ENCODE results near the gene SPIRE2. TPM values are rescaled to one million over a fixed set of nuclear protein-coding genes. Genes with fewer than 3 reads are reported as not detected.
A peak's percentile ranks its signal among the peaks of the same experiment; 100 is the strongest.

SPIRE2 gene
- total and polyA plus RNA-seq, 9 donors = 0.95 to 28.7 (median 2.9) TPM

- TF ChIP-seq EP300 (IDR thresholded peaks at IDR 0.05) (no peak), POLR2A (IDR thresholded peaks at IDR 0.05) (no peak), CTCF (IDR thresholded peaks at IDR 0.05) (no peak)
- WGBS, 3 donors = 43 to 75% (median 53%) methylated on average over 9 of the region's 9 CpGs
- H3K27ac ChIP-seq = no peak overlapping the region
- H3K4me3 ChIP-seq = no peak overlapping the region
- H3K36me3 ChIP-seq = no peaks in the 10 kb centered on the region
- no peak for DNase-seq
- no peaks in the 10 kb centered on the region for H3K4me1 ChIP-seq (ENCODE audit: insufficient read depth)
- no peaks in the 10 kb centered on the region for H3K9me3 ChIP-seq
- intact Hi-C loops (cut with DNase I) = no loop called here
- no peaks in the 10 kb centered on the region for H3K27me3 ChIP-seq
Observed at GRCh38 chr16:89890200-89890599, 61.9 kb downstream of the SPIRE2 start.

GRCh38 chr16:89890886-89891657, 62.8 kb downstream of the SPIRE2 start:
- Histone ChIP-seq H3K4me1 (ENCODE audit: insufficient read depth) (no peaks in the 10 kb centered on the region), H3K4me3 (no peak overlapping the region), H3K9me3 (no peaks in the 10 kb centered on the region), H3K27ac (no peak overlapping the region), H3K36me3 (no peaks in the 10 kb centered on the region), H3K27me3 (no peaks in the 10 kb centered on the region)
- 51 to 67% (median 56%) methylated on average over 12 to 16 of the region's 16 CpGs for WGBS, 3 donors
- TF ChIP-seq EP300 (IDR thresholded peaks at IDR 0.05) (no peak), POLR2A (IDR thresholded peaks at IDR 0.05) (no peak), CTCF (IDR thresholded peaks at IDR 0.05) (no peak)
- intact Hi-C loops (cut with DNase I) = no loop called here
- peak in 2 of 5 donors; percentile 49 to 52 for DNase-seq

- Histone ChIP-seq H3K4me3 (no peak overlapping the region), H3K36me3 (no peaks in the 10 kb centered on the region), H3K27me3 (no peaks in the 10 kb centered on the region), H3K27ac (no peak overlapping the region), H3K4me1 (ENCODE audit: insufficient read depth) (no peaks in the 10 kb centered on the region), H3K9me3 (no peaks in the 10 kb centered on the region)
- no peak for DNase-seq
- 89 to 91% (median 90%) methylated on average over 18 of the region's 18 CpGs for WGBS, 3 donors
- intact Hi-C loops (cut with DNase I) = no loop called here
- TF ChIP-seq CTCF (IDR thresholded peaks at IDR 0.05) = no peak
Observed at GRCh38 chr16:89892055-89892630, 63.9 kb downstream of the SPIRE2 start.

- TF ChIP-seq EP300 (IDR thresholded peaks at IDR 0.05) (no peak), CTCF (IDR thresholded peaks at IDR 0.05) (no peak), POLR2A (IDR thresholded peaks at IDR 0.05) (no peak)
- Histone ChIP-seq H3K27ac (no peak overlapping the region), H3K4me1 (ENCODE audit: insufficient read depth) (no peaks in the 10 kb centered on the region), H3K36me3 (no peaks in the 10 kb centered on the region), H3K9me3 (no peaks in the 10 kb centered on the region), H3K27me3 (no peaks in the 10 kb centered on the region), H3K4me3 (no peak overlapping the region)
- intact Hi-C loops (cut with DNase I) = no loop called here
- 93 to 94% (median 93%) methylated on average over 9 of the region's 9 CpGs for WGBS, 3 donors
- no peak for DNase-seq
Observed at GRCh38 chr16:89892635-89893034, 64.4 kb downstream of the SPIRE2 start.
